Tibial artery (tissue), 4 donors: ENCODE results near the gene ZNF697.
"Not testable (repeated sequence)": the region's sequence is repeated elsewhere in the genome, so short reads cannot be mapped to it uniquely, and the experiment has no call there.

Experiments used
- DNase-seq, 2 donors: peaks; one replicate each; pipeline ENCODE4 v3.0.0-alpha.2; 2019
- H3K27ac ChIP-seq, 2 donors: fragments of 200-600 bp; sonication (generic) in 1 of 2; 1 replicate in 1 of 2; 2 replicates in 1 of 2; pipeline ENCODE4 v1.5.1; 2018 to 2019; ENCODE audit warnings: mild to moderate bottlenecking in 1 of 2
- H3K27me3 ChIP-seq, 2 donors: fragments of 200-600 bp; sonication (generic) in 1 of 2; one replicate each; pipeline versions ENCODE4 v1.5.1 to v1.6.0; 2016 to 2019
- H3K36me3 ChIP-seq, 3 donors: fragments of 200-600 bp; sonication (generic) in 2 of 3; one replicate each; pipeline ENCODE4 v1.5.1; 2016 to 2019; ENCODE audit warnings: mild to moderate bottlenecking in 2 of 3
- H3K4me1 ChIP-seq, 4 donors: fragments of 200-600 bp; sonication (generic) in 2 of 4; 1 replicate in 3 of 4; 2 replicates in 1 of 4; pipeline ENCODE4 v1.5.1; 2016 to 2019
- H3K4me3 ChIP-seq, 2 donors: fragments of 200-600 bp; sonication (generic) in 1 of 2; 1 replicate in 1 of 2; 2 replicates in 1 of 2; pipeline ENCODE4 v1.5.1; 2018 to 2019; ENCODE audit warnings: mild to moderate bottlenecking in 2 of 2
- H3K9me3 ChIP-seq, 3 donors: fragments of 200-600 bp; sonication (generic) in 1 of 3; one replicate each; pipeline ENCODE4 v1.5.1; 2016 to 2019
- intact Hi-C: fragments of 100-400 bp; cut with DNase I; formaldehyde crosslinking; loops from one replicate; pipeline ENCODE4 v1.15.0; 2023; ENCODE audit warnings: low total_unique reads
- TF ChIP-seq, protein P1 (sequence below), 2 experiments: fragments of 200-600 bp in 1 of 2; fragments of 450-650 bp in 1 of 2; IDR thresholded peaks; one replicate each; pipeline ENCODE4 v1.5.1; 2017 to 2019; ENCODE audit warnings: antibody characterized with exemption in 2 of 2, mild to moderate bottlenecking in 1 of 2, moderate library complexity in 1 of 2

Gene ZNF697

DNA sequence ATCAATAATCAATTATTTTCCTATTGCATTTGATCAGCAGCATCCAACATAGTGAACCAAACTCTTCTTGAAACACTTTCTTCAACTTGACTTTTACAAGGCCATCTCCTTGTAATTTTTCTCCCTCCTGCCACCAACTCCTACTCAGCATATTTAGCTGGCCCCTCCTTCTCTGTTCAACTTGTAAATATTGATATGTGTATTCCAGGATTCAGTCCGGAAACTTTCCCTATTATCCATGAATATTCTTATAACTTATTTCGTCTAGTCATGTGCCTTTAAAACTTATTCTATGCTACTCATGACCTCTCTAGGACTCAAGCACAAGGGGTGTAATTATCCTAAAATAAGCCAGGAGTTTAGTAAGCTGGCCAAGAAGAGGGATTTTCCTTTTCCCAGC lies 52.9 kb downstream of the ZNF697 start:
- TF ChIP-seq, protein P1, sequence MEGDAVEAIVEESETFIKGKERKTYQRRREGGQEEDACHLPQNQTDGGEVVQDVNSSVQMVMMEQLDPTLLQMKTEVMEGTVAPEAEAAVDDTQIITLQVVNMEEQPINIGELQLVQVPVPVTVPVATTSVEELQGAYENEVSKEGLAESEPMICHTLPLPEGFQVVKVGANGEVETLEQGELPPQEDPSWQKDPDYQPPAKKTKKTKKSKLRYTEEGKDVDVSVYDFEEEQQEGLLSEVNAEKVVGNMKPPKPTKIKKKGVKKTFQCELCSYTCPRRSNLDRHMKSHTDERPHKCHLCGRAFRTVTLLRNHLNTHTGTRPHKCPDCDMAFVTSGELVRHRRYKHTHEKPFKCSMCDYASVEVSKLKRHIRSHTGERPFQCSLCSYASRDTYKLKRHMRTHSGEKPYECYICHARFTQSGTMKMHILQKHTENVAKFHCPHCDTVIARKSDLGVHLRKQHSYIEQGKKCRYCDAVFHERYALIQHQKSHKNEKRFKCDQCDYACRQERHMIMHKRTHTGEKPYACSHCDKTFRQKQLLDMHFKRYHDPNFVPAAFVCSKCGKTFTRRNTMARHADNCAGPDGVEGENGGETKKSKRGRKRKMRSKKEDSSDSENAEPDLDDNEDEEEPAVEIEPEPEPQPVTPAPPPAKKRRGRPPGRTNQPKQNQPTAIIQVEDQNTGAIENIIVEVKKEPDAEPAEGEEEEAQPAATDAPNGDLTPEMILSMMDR (IDR thresholded peaks at IDR 0.05), result no peak
- H3K27me3 ChIP-seq, result no peaks in the 10 kb centered on the region
- intact Hi-C loops, result no loop called here
- no peaks in the 10 kb centered on the region for H3K4me1 ChIP-seq
- H3K4me3 ChIP-seq, result no peak overlapping the region
- H3K9me3 ChIP-seq, result peaks cover 0 to 7% (median 0%) of the 10 kb centered on the region in 3 donors
- DNase-seq, result no peak
- no peak overlapping the region for H3K27ac ChIP-seq
- peaks cover 0 to 8% (median 4%) of the 10 kb centered on the region in 3 donors for H3K36me3 ChIP-seq

DNA sequence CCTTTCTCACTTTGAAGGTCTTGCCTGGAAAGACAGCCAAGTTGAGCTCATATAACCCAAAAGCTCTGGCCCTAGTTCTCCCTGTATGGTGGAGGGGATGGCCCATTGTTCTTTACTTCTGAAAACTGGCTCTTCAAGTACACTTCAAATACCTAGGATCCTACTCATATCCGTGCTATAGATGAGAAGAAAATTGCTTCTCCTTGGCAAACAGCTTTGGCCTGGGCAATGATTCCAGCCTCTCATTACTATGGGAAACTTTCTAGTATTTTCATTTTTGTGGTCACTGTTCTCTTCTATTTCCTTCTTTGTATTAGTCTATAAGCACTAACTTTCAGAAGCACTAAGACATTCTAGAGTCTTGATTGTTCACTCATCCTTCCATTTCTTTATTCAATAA lies 53.7 kb downstream of the ZNF697 start:
- intact Hi-C loops, result no loop called here
- Histone ChIP-seq H3K36me3 (peaks cover 0 to 8% (median 4%) of the 10 kb centered on the region in 3 donors), H3K27me3 (no peaks in the 10 kb centered on the region), H3K27ac (no peak overlapping the region), H3K4me3 (no peak overlapping the region), H3K4me1 (no peaks in the 10 kb centered on the region), H3K9me3 (peaks cover 0 to 7% (median 0%) of the 10 kb centered on the region in 3 donors)
- TF ChIP-seq, protein P1 (IDR thresholded peaks at IDR 0.05), result no peak
- DNase-seq, result no peak

DNA sequence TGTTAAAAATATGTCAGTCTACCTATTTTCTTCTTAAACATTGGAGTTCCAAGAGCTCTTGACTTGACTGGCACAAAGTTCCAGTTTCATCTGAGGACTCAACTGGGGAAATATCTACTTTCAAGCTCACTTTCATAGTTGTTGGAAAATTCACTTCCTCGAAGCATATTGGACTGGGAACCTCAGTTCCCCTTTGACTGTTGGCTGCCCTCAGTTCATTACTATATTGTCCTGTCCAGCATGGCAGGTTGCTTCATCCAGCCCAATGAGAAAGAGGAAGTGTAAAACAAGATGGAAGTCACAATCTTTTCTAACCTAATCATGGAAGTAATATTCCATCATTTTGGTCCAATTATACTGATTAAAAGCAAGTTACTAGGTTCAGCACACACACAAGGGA lies 54.3 kb downstream of the ZNF697 start:
- H3K4me1 ChIP-seq, result no peaks in the 10 kb centered on the region
- H3K27ac ChIP-seq, result no peak overlapping the region
- intact Hi-C loops, result no loop called here
- H3K36me3 ChIP-seq, result peaks cover 0 to 8% (median 4%) of the 10 kb centered on the region in 3 donors
- no peaks in the 10 kb centered on the region for H3K27me3 ChIP-seq
- TF ChIP-seq, protein P1 (IDR thresholded peaks at IDR 0.05), result no peak
- DNase-seq, result no peak
- H3K4me3 ChIP-seq, result no peak overlapping the region
- peaks cover 0 to 7% (median 0%) of the 10 kb centered on the region in 3 donors for H3K9me3 ChIP-seq

DNA sequence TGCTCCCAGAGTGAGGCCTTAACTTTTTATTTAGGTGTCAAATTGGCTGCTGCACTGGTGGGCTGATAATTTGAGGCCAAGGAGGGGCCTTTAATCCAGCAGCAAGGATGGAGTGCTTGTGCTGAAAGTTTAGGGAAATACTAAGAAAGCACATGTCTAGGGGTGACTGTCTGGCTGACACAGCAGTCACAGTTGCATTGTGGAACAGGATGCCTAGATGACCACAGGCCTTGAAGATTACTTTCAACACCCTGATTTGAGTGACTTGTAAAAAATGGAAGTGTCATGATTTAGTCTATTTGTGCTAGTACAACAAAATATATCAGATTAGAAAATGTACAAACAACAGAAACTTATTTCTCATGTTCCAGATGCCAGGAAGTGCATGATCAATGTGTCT lies 57.7 kb downstream of the ZNF697 start:
- DNase-seq, result no peak
- Histone ChIP-seq H3K27ac (no peak overlapping the region), H3K27me3 (no peaks in the 10 kb centered on the region), H3K4me3 (no peak overlapping the region), H3K9me3 (peaks cover 0 to 7% (median 0%) of the 10 kb centered on the region in 3 donors), H3K36me3 (no peaks in the 10 kb centered on the region), H3K4me1 (no peaks in the 10 kb centered on the region)
- TF ChIP-seq, protein P1 (IDR thresholded peaks at IDR 0.05), result no peak
- intact Hi-C loops, result no loop called here

DNA sequence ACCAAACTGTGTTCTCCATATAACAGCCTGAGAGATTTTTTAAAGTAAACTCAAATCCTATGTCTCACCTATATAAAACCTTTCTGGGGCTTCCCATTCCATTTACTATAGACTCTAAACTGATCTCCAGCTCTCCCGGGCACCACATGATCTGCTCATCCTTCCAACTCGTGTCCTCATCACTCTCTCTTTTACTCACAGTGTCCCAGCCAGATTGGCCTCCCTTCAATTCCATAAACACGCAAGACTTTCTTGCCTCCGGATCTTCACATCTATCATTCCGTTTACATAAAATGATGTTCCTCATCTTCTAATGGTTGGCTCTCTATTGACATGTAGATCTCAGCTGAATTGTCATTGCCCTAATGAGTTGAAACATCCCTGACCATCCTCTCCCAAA lies 59.4 kb downstream of the ZNF697 start:
- DNase-seq, result no peak
- TF ChIP-seq, protein P1 (IDR thresholded peaks at IDR 0.05), result no peak
- H3K27ac ChIP-seq, result no peak overlapping the region
- H3K9me3 ChIP-seq, result peaks cover 0 to 7% (median 0%) of the 10 kb centered on the region in 3 donors
- intact Hi-C loops, result no loop called here
- no peak overlapping the region for H3K4me3 ChIP-seq
- no peaks in the 10 kb centered on the region for H3K36me3 ChIP-seq
- H3K4me1 ChIP-seq, result no peaks in the 10 kb centered on the region
- no peaks in the 10 kb centered on the region for H3K27me3 ChIP-seq

DNA sequence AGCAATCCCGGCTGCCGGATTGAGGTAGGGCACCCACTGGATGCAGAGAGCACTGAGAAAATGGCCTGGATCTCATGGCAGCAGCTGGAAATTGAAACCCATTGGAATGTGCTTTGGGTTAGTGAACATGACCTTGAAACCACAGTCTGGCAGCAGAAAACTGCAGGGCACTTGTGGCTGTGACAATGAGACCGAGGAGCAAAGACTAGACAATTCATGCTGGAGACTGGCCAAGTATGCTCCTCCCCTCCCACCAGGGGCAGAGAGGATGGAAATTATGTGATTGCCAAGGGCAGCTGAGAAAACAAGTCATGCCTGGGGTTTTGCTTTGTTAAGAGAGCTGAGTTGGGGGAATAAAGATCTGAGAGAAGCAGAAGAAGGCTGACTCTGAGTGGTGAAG lies 60.7 kb downstream of the ZNF697 start:
- no peak for DNase-seq
- Histone ChIP-seq H3K27ac (no peak overlapping the region), H3K9me3 (no peaks in the 10 kb centered on the region), H3K4me3 (no peak overlapping the region), H3K27me3 (no peaks in the 10 kb centered on the region), H3K4me1 (no peaks in the 10 kb centered on the region), H3K36me3 (no peaks in the 10 kb centered on the region)
- TF ChIP-seq, protein P1 (IDR thresholded peaks at IDR 0.05), result no peak
- intact Hi-C loops, result no loop called here

DNA sequence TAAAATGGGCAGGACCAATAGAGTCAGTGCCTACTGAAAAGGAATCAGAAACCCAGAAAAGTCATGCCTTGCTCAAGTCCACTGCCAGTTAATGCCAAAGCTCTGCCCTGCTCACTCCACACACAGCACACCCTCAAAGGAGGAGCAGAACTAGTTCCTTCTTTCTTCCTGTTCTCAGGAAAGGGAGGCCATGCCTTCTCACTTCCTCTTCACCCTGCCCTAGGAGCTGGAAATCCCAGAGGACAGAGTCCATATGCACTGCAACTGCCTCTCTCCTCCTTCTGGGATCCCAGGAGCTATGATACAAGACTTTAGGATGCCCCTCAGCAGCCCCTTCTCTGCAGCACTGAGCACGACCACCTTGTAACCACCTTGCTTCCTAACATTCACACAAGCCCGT lies 62.3 kb downstream of the ZNF697 start:
- intact Hi-C loops, H3K27ac ChIP-seq, H3K4me1 ChIP-seq: not testable (repeated sequence)

More for the DNA sequence above, 62.3 kb downstream of the ZNF697 start:
- not testable (repeated sequence) for H3K4me3 ChIP-seq, DNase-seq, H3K36me3 ChIP-seq, H3K9me3 ChIP-seq, H3K27me3 ChIP-seq
